NCI-H510A treated with DMSO at 0.1 percent for 48 hours (cell line): ENCODE measurements around the gene GALNT9.

Experiments
- DNase-seq: peaks from one replicate; lab custom pipeline; 2025; lab: John Stamatoyannopoulos, UW

Gene GALNT9

GRCh38 chr12:132325733-132326130, 3.7 kb downstream of the GALNT9 start:
- no peak for DNase-seq

- no peak for DNase-seq
These were observed 4.3 kb downstream of the GALNT9 start for GRCh38 chr12:132324841-132325732.

GRCh38 chr12:132324173-132324572, 5.2 kb downstream of the GALNT9 start:
- no peak for DNase-seq

GRCh38 chr12:132323171-132324010, 6.0 kb downstream of the GALNT9 start:
- no peak for DNase-seq

- no peak for DNase-seq
These were observed 6.9 kb downstream of the GALNT9 start for GRCh38 chr12:132322206-132323132.

DNA sequence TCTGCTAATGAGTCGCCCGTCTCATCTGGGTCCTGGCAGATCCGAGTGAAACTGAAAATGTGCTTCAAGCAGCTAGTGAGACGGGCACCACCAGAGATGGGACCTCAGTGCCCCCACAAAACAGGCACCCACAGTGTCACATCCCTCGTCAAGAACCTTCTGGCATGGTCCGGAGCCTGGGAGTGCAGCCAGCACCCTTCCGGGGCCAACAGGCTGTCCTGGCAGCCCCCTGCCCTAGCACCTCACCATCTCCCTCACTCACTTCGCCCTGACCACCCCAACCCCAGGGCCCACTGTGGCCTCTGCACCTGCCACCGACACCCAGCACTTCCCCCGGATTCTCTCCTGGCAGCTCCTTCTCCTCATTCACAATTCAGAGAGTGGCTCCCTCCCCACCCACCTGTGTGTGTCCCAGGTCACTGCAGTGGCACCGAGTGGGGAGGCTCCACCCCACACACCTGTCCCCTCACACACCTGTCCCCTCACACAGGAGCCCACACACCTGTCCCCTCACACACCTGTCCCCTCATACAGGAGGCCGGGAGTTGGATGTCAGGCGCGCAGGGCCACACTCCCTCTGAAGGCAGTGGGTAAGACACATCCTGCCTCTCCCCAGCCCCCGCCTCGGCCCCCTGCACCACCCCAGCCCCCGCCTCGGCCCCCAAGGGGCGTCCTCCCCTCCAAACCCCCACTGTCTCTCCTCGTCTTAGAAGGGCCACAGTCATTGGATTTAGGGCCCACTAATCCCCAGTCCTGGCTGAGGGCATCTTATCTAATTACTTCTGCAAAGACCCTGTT, 7.9 kb downstream of the GALNT9 start:
- DNase-seq, result no peak

DNA sequence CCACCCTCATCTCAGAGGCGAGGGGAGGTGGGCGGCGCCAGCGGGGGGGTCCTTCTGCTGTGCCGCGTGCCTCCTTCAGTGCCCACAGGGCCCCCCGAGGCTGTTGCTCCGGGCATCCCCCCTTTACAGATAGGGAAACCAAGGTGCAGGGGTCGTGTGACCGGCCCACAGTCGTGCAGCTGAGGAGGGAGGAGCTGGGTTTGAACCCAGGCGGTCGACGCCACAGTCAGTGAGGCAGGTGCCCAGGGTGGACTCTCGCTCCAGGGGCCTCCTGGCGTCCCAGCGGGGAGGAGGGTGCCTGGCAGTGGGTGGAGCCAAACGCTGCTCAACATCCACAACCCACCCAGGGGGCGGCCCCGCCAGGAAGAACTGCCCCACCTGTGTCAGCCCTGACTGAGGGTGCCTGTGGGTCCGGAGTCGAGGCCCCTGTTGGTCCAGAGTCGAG, 8.6 kb downstream of the GALNT9 start:
- no peak for DNase-seq

GRCh38 chr12:132319991-132320570, 9.3 kb downstream of the GALNT9 start:
- DNase-seq, result no peak

GRCh38 chr12:132319359-132319950, 9.9 kb downstream of the GALNT9 start:
- DNase-seq, result no peak

DNA sequence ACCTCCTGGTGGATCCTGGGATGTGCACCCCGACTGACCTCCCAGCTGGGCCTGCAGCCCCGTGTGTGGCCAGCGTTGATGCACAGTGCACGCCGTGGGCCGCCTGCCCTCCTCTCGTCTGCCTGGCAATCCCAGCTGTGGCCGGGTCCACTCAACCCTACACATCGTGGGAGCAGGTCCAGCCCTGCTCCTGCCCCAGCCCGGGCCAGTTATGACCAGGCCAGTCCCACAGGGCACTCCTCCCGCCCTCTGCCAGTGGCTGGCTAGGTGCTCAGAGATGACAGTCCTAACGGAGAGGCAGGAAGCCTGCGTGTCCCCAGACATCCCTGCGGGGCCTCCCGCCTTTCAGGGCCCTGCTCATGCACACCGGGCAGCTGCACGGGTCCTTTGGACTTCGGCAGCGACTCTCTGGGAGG, 10.8 kb downstream of the GALNT9 start:
- no peak for DNase-seq

DNA sequence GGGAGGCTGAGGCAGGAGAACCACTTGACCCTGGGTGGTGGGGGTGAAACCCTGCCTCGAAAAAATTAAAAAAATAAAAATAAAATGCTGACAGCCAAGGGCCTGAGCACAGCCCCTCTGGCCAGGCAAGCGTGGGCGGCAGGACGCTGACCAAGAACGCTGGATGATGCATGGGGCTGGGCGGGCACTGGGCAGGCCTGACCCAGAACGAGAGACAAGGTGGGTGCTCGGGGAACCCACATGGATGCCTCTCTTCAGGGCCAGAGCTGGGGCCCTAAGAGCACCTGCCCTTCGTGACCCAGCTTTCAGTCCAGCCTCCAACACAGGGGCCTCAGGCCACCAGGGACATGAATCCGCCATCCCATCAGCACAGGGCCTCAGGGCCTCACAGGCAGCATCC, 11.3 kb downstream of the GALNT9 start:
- DNase-seq, result no peak

GRCh38 chr12:132317233-132317938, 12.0 kb downstream of the GALNT9 start:
- DNase-seq, result no peak

- DNase-seq, result no peak
These were observed 12.7 kb downstream of the GALNT9 start for GRCh38 chr12:132316497-132317232.

GRCh38 chr12:132315951-132316350, 13.4 kb downstream of the GALNT9 start:
- no peak for DNase-seq

DNA sequence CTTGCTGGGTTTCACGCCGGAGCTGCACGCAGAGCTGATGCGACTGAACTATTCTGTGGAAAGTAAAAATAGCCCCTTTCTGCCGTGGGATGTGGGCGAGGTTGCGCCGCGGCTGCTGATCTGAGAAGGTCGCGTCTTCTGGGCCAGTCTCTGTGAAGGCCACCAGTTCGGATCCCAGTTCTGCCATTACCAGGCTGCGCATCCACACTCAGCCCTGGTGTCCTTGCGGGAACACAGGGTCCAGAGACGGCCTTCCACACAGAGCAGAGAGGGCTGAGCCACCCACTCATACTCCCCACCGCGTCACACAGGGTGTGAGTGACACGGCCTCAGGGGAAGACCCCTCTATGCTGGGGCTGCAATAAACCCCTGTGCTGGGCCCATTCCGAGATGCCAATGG, 13.9 kb downstream of the GALNT9 start:
- no peak for DNase-seq

GRCh38 chr12:132314516-132315233, 14.7 kb downstream of the GALNT9 start:
- DNase-seq, result no peak

- DNase-seq, result no peak
These were observed 15.4 kb downstream of the GALNT9 start for GRCh38 chr12:132314035-132314434.

DNA sequence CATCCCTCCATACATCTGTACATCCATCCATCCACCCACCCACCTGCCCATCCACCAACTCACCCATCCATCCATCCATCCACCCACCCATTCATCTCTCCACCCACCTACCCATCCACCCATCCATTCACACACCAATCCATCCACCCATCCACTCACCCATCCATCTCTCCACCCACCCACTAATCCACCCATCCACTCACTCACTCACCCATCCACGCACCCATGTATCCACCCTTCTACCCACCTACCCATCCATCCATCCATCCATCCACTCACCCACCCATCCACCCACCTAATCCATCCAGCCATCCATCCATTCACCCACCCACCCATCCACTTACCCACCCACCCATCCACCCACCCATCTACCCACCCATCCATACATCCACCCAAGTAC, 16.2 kb downstream of the GALNT9 start:
- DNase-seq, result no peak
